K562 (cell line): ENCODE measurements around the gene KRTAP12-2. TPM values are rescaled to one million over a fixed set of nuclear protein-coding genes. Genes with fewer than 3 reads are reported as not detected.

ENCODE experiments used
- ATAC-seq: fragments of 200-7000 bp; cut with Tn5 transposase; 3 replicates; pipeline ENCODE4 v1.9.1; 2020; ENCODE audit warnings: moderate library complexity
- BruUV-seq: library from RNA; stranded (reverse); fragments of 400-500 nt; replicated peaks from 2 replicates; lab custom pipeline; 2021; lab: Mats Ljungman, UMichigan
- CTCF ChIA-PET: fragments of 300-600 bp; formaldehyde crosslinking; extraction: SDS; loops from one replicate; lab custom pipeline; 2021; ENCODE audit warnings: low intra/inter-chr PET ratio; lab: Yijun Ruan, JAX
- POLR2A ChIA-PET: fragments of 300-600, 350-650 bp; sonication (Branson Sonifier 250); formaldehyde crosslinking; extraction: SDS; loops from one replicate; lab custom pipeline; 2021; ENCODE audit warnings: antibody characterized with exemption, inconsistent platforms; lab: Yijun Ruan, JAX
- DNase-seq, 4 experiments: peaks; one replicate each; pipeline versions ENCODE4 v3.0.0 to v3.0.0-alpha.2; 2011 to 2018; ENCODE audit warnings: low spot score in 3 of 4, mixed read lengths in 3 of 4; ENCODE audit errors: extremely low read depth in 1 of 4
- FAIRE-seq: peaks from 2 replicates; lab custom pipeline; 2011; peaks lifted over from hg19 to GRCh38; lab: Jason Lieb, UNC
- H2AFZ ChIP-seq: 2 replicates; pipeline ENCODE4 v1.6.0; 2011; ENCODE audit warnings: low read depth, low read length, control low read depth, inconsistent platforms
- H3K27ac ChIP-seq: fragments of 200-600 bp; 3 replicates; pipeline ENCODE4 v1.8.0; 2011; ENCODE audit warnings: low read depth, mild to moderate bottlenecking, control low read depth, inconsistent platforms, low read length, moderate library complexity, mixed read lengths; ENCODE audit errors: extremely low read depth
- H3K27me3 ChIP-seq, 2 experiments: fragments of 300-600 bp in 1 of 2; 2 replicates in 1 of 2; 3 replicates in 1 of 2; pipeline versions ENCODE4 v1.6.0 to v1.8.0; 2011; ENCODE audit warnings: inconsistent platforms in 2 of 2, low read length in 2 of 2, mild to moderate bottlenecking in 1 of 2, mixed read lengths in 1 of 2, moderate library complexity in 1 of 2; ENCODE audit not compliant: control insufficient read depth in 2 of 2, insufficient read depth in 2 of 2
- H3K36me3 ChIP-seq: fragments of 300-600 bp; 3 replicates; pipeline ENCODE4 v1.8.0; 2011; ENCODE audit warnings: mild to moderate bottlenecking, low read length, inconsistent platforms; ENCODE audit not compliant: control insufficient read depth, insufficient read depth
- H3K4me1 ChIP-seq, 2 experiments: fragments of 200-600 bp in 1 of 2; replicated peaks in 1 of 2; 2 replicates in 1 of 2; 3 replicates in 1 of 2; pipeline versions ENCODE4 v1.5.1 to v1.8.0; 2011; ENCODE audit warnings: inconsistent platforms in 2 of 2, low read length in 2 of 2, mild to moderate bottlenecking in 1 of 2, mixed read lengths in 1 of 2, moderate library complexity in 1 of 2; ENCODE audit not compliant: control insufficient read depth in 2 of 2, insufficient read depth in 2 of 2
- H3K4me2 ChIP-seq: 2 replicates; pipeline ENCODE4 v1.6.1; 2011; ENCODE audit warnings: low read length, control low read depth, inconsistent platforms, mixed read lengths; ENCODE audit not compliant: insufficient read depth
- H3K4me3 ChIP-seq: fragments of 200-600 bp; sonication (generic), shearing (Covaris generic); 2 replicates; pipeline ENCODE4 v1.5.1; 2016; ENCODE audit warnings: control low read depth, inconsistent platforms
- H3K79me2 ChIP-seq: fragments of 200-600 bp; 3 replicates; pipeline ENCODE4 v1.8.0; 2011; ENCODE audit warnings: low read length, inconsistent platforms; ENCODE audit not compliant: control insufficient read depth, insufficient read depth
- H3K9ac ChIP-seq, 2 experiments: 2 replicates each; pipeline versions ENCODE4 v1.6.0 to v1.6.1; 2011; ENCODE audit warnings: low read depth in 2 of 2, low read length in 2 of 2, control low read depth in 1 of 2, inconsistent platforms in 1 of 2, mild to moderate bottlenecking in 1 of 2, mixed read lengths in 1 of 2; ENCODE audit not compliant: insufficient read depth in 1 of 2
- H3K9me1 ChIP-seq: one replicate; pipeline ENCODE4 v1.6.0; 2011; ENCODE audit warnings: inconsistent platforms, mild to moderate bottlenecking, low read length, moderate library complexity; ENCODE audit not compliant: control insufficient read depth, insufficient read depth
- H3K9me3 ChIP-seq: replicated peaks from 2 replicates; pipeline ENCODE4 v1.5.1; 2011; ENCODE audit warnings: low read depth, low read length, inconsistent platforms; ENCODE audit not compliant: control insufficient read depth, insufficient read depth
- H4K20me1 ChIP-seq: replicated peaks from 2 replicates; pipeline ENCODE4 v1.6.1; 2011; ENCODE audit warnings: low read length, inconsistent platforms, mixed read lengths; ENCODE audit not compliant: control insufficient read depth, insufficient read depth
- FOXJ3 ChIP-seq: sonication (generic); formaldehyde crosslinking; IDR thresholded peaks from 2 replicates; pipeline ENCODE4 v1.4.0; 2020; ENCODE audit warnings: mild to moderate bottlenecking, missing genetic modification reagents
- HMGN3 ChIP-seq: IDR thresholded peaks from 2 replicates; pipeline ENCODE4 v1.6.1; 2011; ENCODE audit warnings: borderline replicate concordance, low read depth, mild to moderate bottlenecking, mixed read lengths, low read length; ENCODE audit not compliant: insufficient read length; ENCODE audit errors: extremely low read depth
- MXI1 ChIP-seq: IDR thresholded peaks from 2 replicates; pipeline ENCODE4 v1.6.1; 2011; ENCODE audit warnings: low read depth, mild to moderate bottlenecking, improper control_type of control experiment, low read length
- THRAP3 ChIP-seq: fragments of 450-650 bp; IDR thresholded peaks from 2 replicates; pipeline ENCODE4 v1.6.1; 2016; ENCODE audit warnings: mild to moderate bottlenecking, inconsistent platforms, borderline replicate concordance
- TOE1 ChIP-seq, 2 experiments: fragments of 450-650 bp in 1 of 2; sonication (generic) in 1 of 2; formaldehyde crosslinking in 1 of 2; IDR thresholded peaks; 2 replicates each; pipeline versions ENCODE4 v1.7.1 to v1.8.0; 2016 to 2022; ENCODE audit warnings: borderline replicate concordance in 2 of 2, mild to moderate bottlenecking in 2 of 2, antibody characterized with exemption in 1 of 2, inconsistent platforms in 1 of 2, low read depth in 1 of 2, missing genetic modification reagents in 1 of 2, moderate library complexity in 1 of 2
- ZHX1 ChIP-seq: fragments of 150-350 bp; conservative IDR thresholded peaks from 2 replicates; pipeline ENCODE4 v1.6.1; 2014; ENCODE audit warnings: low read length
- WGBS: fragments of 100-300 bp; shearing (Covaris generic); methylation state at CpG from one replicate; pipeline ENCODE4 v1.1.6; 2016; ENCODE audit warnings: low coverage, mixed read lengths; ENCODE audit not compliant: insufficient coverage; ENCODE audit errors: missing lambda C conversion rate; 5-methylcytosine and 5-hydroxymethylcytosine counted together
- in situ Hi-C: fragments of 300-500 bp; cut with MboI; formaldehyde crosslinking; loops from 4 replicates; pipeline ENCODE4 v1.15.0; 2018; ENCODE audit warnings: inconsistent platforms, mixed read lengths
- intact Hi-C: fragments of 100-400 bp; cut with micrococcal nuclease; formaldehyde crosslinking; loops from 2 replicates; pipeline ENCODE4 v1.14.2; 2022
- polyA plus RNA-seq, 8 experiments: library from polyadenylated mRNA; depleted of rRNA in 4 of 8; stranded (reverse) in 5 of 8; unstranded in 3 of 8; fragments of >200 nt; fragmentation: Nextera tagmentation in 2 of 8; fragmentation: Illumina TruSeq in 1 of 8; extraction: Ambion mirVana in 2 of 8; extraction: Trizol in 1 of 8; gene quantifications; 2 replicates each; pipeline versions ENCODE4 v1.2.1 to v1.2.3, GENCODE V29; 2011 to 2014; ENCODE audit warnings: inconsistent platforms in 1 of 8, missing spikeins in 1 of 8
- total RNA-seq, 7 experiments: library from RNA; depleted of rRNA in 6 of 7; stranded (reverse); fragments of >200 nt in 6 of 7; fragmentation: Illumina TruSeq in 2 of 7; extraction: Trizol in 2 of 7; gene quantifications; 2 replicates each; pipeline versions ENCODE4 v1.2.1 to v1.2.3, GENCODE V29; 2011 to 2021; ENCODE audit warnings: low replicate concordance in 1 of 7
- TF ChIP-seq, protein P1 (sequence below): fragments of 250-450 bp; sonication (Bioruptor Pico); IDR thresholded peaks from 2 replicates; pipeline ENCODE4 v1.8.0; 2022; ENCODE audit warnings: moderate library complexity, mild to moderate bottlenecking, inconsistent platforms
- TF ChIP-seq, protein P2 (sequence below): sonication (generic); formaldehyde crosslinking; IDR thresholded peaks from 2 replicates; pipeline ENCODE4 v1.8.1; 2023; ENCODE audit warnings: mild to moderate bottlenecking, missing genetic modification reagents

Gene KRTAP12-2
- total and polyA plus RNA-seq, 9 of the 15 experiments (the other 6 are each of a cell fraction or from before 2014, with no cell fraction given): not detected

DNA sequence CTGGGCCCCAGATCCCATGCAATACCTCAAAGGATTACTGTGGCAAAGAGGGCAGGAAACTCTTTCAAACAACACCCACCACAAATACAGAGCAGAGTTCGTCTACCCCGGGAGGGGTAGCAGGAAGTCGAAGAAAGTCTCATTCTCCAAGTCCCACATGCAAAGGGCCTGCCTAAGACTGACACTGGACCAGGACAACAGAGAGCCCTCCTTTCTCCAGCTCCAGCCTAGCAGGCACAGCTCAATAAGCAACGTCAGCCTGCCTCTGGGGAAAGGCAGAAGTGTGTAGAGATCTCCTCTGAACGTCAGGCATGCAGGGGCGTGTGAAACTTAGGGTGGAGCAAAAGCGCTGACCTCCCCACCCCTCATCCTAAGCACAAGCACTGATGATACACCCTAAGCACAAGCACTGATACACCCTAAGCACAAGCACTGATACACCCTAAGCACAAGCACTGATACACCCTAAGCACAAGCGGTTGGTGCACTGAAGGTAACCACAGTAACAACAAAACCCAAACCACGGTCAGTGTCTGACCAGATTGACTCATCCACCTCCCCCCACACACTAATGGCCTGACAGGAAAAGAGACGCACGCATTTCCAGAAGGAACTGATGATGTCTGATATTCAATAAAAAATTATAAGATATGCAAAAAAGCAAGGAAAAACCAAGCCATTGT, 7.7 kb downstream of the KRTAP12-2 start (continued):
- TF ChIP-seq, protein P1, sequence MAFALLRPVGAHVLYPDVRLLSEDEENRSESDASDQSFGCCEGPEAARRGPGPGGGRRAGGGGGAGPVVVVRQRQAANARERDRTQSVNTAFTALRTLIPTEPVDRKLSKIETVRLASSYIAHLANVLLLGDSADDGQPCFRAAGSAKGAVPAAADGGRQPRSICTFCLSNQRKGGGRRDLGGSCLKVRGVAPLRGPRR: no peak

GRCh38 chr21:44658541-44658910, 8.2 kb downstream of the KRTAP12-2 start:
- peaks cover 0 to 8% of the 10 kb centered on the region in 2 experiments; a peak in 1 of 5 replicates for H3K4me1 ChIP-seq
- intact Hi-C loops: no loop called here
- DNase-seq: no peak
- 0% methylated on average over 5 of the region's 5 CpGs for WGBS
- H3K9me3 ChIP-seq: no peaks in the 10 kb centered on the region
- H3K4me3 ChIP-seq: no peak overlapping the region
- ChIA-PET CTCF (no interaction called here), POLR2A (no interaction called here)
- no peaks in the 10 kb centered on the region for H3K9me1 ChIP-seq
- no peaks in the 10 kb centered on the region for H3K36me3 ChIP-seq
- no peak overlapping the region for H3K4me2 ChIP-seq
- H4K20me1 ChIP-seq: no peaks in the 10 kb centered on the region
- no peak overlapping the region for H3K27ac ChIP-seq
- H3K9ac ChIP-seq: no peak overlapping the region
- H3K27me3 ChIP-seq: peaks cover 0 to 19% of the 10 kb centered on the region in 2 experiments; a peak in 3 of 5 replicates
- H3K79me2 ChIP-seq: no peaks in the 10 kb centered on the region
- BruUV-seq: no TSS peak
- FAIRE-seq: no peak
- in situ Hi-C loops: no loop called here
- TF ChIP-seq, protein P2, sequence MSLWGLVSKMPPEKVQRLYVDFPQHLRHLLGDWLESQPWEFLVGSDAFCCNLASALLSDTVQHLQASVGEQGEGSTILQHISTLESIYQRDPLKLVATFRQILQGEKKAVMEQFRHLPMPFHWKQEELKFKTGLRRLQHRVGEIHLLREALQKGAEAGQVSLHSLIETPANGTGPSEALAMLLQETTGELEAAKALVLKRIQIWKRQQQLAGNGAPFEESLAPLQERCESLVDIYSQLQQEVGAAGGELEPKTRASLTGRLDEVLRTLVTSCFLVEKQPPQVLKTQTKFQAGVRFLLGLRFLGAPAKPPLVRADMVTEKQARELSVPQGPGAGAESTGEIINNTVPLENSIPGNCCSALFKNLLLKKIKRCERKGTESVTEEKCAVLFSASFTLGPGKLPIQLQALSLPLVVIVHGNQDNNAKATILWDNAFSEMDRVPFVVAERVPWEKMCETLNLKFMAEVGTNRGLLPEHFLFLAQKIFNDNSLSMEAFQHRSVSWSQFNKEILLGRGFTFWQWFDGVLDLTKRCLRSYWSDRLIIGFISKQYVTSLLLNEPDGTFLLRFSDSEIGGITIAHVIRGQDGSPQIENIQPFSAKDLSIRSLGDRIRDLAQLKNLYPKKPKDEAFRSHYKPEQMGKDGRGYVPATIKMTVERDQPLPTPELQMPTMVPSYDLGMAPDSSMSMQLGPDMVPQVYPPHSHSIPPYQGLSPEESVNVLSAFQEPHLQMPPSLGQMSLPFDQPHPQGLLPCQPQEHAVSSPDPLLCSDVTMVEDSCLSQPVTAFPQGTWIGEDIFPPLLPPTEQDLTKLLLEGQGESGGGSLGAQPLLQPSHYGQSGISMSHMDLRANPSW (CRISPR knock-in tag): no peak
- TF ChIP-seq MXI1 (no peak), TOE1 (IDR thresholded peaks at IDR 0.05; ENCODE audit: borderline replicate concordance) (no peak), TOE1 (CRISPR knock-in tag; IDR thresholded peaks at IDR 0.05; ENCODE audit: borderline replicate concordance, low read depth) (no peak), FOXJ3 (CRISPR knock-in tag) (no peak), THRAP3 (no peak), ZHX1 (no peak), HMGN3 (no peak)
- ATAC-seq: no peak
- H2AFZ ChIP-seq: no peak overlapping the region
